HG03025 (cell line): ENCODE measurements around the gene LRRFIP2.
"Not testable (repeated sequence)": the region's sequence is repeated elsewhere in the genome, so short reads cannot be mapped to it uniquely, and the experiment has no call there.

ENCODE experiments used
- ATAC-seq: cut with Tn5 transposase; IDR thresholded peaks from one replicate; pipeline ENCODE4 v1.9.1; 2021; ENCODE audit warnings: mild to moderate bottlenecking, moderate library complexity; ENCODE audit not compliant: unreplicated experiment, low FRiP score

The LRRFIP2 gene

GRCh38 chr3:37145611-37146010 is 28.8 kb downstream of the LRRFIP2 start:
- no peak for ATAC-seq

- no peak for ATAC-seq
Observed at GRCh38 chr3:37144806-37145205, 29.6 kb downstream of the LRRFIP2 start.

DNA sequence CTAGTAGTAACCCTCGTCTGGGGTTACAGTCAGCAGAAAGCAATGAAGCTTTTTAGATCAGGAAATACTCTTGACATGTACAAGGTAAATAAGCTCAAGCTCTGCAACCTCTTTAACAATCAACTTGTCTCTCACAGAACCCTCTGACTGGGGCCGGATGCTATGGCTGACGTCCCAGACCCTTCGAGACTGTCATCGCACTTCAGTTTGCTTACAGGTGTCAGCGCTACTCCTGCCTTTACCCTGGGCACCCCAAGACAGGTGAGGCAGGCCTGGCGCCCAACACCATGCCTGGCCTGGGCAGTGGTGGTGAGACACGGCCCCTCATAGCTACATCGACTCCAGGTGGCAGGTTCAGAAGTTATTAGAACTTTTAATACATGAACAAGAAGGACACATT is 30.6 kb downstream of the LRRFIP2 start:
- ATAC-seq = no peak

GRCh38 chr3:37141676-37142075 is 32.7 kb downstream of the LRRFIP2 start:
- no peak for ATAC-seq

DNA sequence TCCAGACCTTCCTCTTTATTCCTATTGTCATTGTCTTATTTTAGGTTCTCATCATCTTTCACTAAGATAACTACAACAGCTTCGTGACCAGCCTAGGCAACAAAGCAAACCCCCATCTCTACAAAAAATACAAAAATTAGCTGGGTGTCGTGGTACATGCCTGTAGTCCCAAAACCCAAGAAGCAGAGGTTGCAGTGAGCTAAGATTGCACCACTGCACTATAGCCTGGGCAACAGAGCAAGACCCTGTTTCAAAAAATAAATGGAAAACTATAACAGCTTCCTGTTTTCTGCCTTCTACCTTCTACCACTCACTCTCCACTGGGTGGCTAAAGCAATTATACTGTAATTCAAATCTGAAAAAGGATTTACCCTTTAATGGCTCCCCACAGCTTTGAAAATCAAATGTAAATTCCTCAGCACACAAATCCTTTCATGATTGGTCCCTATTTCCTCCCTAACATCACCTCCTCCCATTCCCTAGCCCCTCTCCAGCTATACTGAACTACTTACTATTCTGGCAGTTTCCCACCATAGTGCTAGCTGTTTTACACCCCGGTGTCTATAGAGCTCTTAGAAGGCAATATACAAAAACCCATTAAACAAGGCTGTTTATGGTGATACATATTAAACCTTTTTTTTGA is 33.4 kb downstream of the LRRFIP2 start:
- no peak for ATAC-seq

GRCh38 chr3:37139567-37140052 is 34.8 kb downstream of the LRRFIP2 start:
- ATAC-seq = no peak

DNA sequence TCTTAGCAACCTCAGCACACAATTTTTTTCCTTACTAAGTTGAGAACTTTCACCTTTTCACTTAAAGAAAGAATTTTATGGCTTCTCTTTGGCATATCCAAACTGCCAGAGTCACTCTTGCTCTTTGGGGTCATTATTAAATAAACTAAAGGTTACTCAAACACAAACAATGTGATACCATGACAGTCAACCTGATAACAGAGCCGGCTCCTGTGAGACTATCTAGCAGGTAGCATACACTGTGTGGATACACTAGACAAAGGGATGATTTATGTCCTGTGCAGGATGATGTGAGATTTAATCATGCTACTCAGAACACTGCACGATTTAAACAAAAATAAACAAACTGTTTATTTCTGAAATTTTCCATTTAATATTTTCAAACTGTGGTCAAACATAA is 35.6 kb downstream of the LRRFIP2 start:
- no peak for ATAC-seq

- no peak for ATAC-seq
Observed at GRCh38 chr3:37137516-37137915, 36.9 kb downstream of the LRRFIP2 start.

- no peak for ATAC-seq
Observed at GRCh38 chr3:37136067-37136466, 38.3 kb downstream of the LRRFIP2 start.

DNA sequence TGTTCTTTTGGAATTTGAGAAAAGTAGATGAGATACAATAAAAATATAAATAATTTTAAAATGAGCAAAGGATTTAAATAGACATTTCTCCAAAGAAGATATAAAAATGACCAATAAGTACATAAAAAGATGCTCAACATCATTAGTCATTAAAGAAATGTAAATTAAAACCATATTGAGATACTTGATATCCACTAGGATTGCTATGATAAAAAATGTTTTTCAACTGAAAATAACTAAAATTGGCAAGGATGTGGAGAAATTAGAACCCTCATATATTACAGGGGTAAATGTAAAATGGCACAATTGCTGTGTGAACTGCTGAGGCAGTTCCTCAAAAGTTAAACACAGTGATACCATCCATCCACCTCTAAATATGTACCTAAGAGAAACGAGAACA is 38.8 kb downstream of the LRRFIP2 start:
- no peak for ATAC-seq

- ATAC-seq = no peak
Observed at GRCh38 chr3:37132334-37132733, 42.0 kb downstream of the LRRFIP2 start.

DNA sequence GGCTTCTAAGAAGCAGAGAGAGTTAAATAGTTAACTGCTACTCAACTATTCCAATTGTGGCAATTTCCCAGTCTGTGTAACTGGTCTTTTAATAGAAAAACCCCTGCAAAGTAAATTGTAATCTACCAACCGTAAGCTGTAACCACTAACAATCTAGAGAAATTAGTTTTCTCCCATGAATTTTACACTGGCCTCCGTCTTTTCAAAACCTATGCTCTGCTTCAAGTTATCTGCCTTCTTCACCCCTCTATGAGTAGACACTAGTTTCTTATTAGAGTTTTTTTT is 42.6 kb downstream of the LRRFIP2 start:
- no peak for ATAC-seq

GRCh38 chr3:37130984-37131859 is 43.2 kb downstream of the LRRFIP2 start:
- ATAC-seq = no peak

GRCh38 chr3:37130448-37130847 is 43.9 kb downstream of the LRRFIP2 start:
- no peak for ATAC-seq

DNA sequence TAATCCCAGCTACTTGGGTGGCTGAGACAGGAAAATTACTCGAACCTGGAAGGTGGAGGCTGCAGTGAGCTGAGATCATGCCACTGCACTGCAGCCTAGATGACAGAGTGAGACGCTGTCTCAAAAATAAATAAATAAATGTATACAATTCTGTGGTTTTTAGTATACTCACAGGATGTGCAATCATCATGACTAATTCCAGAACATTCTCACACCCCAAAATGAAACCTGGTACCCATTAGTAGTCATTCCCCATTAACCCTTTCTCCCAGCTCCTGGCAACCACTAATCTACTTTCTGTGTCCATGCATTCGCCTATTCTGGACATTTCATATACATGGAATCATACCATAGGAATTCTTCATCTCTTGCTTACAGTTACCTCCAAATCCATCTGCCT is 44.5 kb downstream of the LRRFIP2 start:
- no peak for ATAC-seq

DNA sequence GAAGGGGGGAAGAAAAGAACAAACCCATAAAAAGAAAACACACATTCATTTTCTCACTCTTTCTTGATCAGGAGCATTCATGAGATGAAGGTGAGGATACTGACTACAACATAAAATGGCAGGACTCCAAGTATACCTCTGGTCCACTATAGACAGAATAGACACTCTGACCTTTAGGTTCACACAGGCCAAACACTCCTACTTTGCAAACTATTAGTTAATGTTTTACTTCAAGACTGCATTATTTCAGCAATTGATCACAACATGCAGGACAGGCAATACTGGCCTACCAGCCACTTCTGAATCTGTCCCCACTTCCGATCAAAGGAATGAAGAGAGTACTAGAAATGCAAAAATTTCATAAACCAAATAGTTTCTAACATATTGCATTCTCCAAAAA is 47.0 kb downstream of the LRRFIP2 start:
- no peak for ATAC-seq

GRCh38 chr3:37126856-37127255 is 47.5 kb downstream of the LRRFIP2 start:
- ATAC-seq = no peak

GRCh38 chr3:37125195-37126073 is 48.9 kb downstream of the LRRFIP2 start:
- no peak for ATAC-seq

- no peak for ATAC-seq
Observed at GRCh38 chr3:37124435-37124834, 49.9 kb downstream of the LRRFIP2 start.

DNA sequence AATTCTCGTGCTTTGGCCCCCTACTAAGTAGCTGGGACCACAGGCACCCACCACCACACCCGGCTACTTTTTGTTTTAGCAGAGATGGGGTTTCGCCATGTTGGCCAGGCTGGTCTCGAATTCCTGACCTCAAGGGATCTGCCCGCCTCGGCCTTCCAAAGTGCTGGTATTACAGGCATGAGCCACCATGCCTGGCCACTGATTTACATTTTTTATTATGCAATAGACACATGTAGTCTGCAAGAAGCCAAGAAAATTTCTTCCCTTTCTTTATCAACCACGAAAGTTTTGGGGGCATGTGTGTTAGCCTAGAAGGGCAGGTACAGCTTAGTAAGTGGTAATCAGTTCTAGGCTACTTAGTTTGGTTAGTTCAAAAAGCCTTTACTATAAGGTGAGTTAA is 51.1 kb downstream of the LRRFIP2 start:
- no peak for ATAC-seq

GRCh38 chr3:37122069-37122468 is 52.3 kb downstream of the LRRFIP2 start:
- ATAC-seq = not testable (repeated sequence)
